ENCODE data around the gene TRPM1.

DNA sequence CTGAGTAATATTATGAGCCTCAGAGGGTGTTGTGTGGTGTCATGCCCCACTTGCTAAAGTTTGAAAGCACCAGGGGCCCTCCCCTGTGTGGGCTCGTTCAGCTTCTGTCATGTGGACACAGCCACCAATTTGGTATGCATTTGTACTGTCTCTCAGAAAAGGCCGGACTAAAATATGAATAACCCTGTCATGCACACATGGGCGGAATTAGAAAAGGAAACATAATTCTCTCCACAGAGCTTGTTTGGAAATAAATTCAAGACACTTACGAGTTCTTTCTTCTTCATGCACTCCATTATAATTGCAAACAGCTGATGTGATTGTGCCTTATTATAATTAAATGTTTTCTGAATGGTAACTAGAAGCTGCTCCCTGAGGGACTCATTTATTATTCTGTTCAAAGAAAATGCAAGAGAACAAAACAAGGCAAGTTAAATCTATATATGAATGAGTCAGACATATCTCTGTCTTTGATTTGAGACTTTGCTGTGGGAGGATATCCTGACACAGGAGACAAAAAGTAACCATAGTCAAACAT, 39.1 kb downstream of the TRPM1 start:
- TF ChIP-seq CTCF (IDR thresholded peaks at IDR 0.05): no peak
- no peak for TF ChIP-seq POLR2A (IDR thresholded peaks at IDR 0.05)
